Stimulated activated CD4-positive, alpha-beta T cell treated with anti-CD3 and anti-CD28 coated beads, Interleukin-2, amount 100 ng/mL, for 4 hours (primary cell): Measurements from ENCODE around the gene ACD.
A peak's percentile ranks its signal among the peaks of the same experiment; 100 is the strongest.
"Not testable (repeated sequence)": the region's sequence is repeated elsewhere in the genome, so short reads cannot be mapped to it uniquely, and the experiment has no call there.

Experiments
- DNase-seq: peaks from one replicate; pipeline ENCODE4 v3.0.0-alpha.2; 2020; ENCODE audit warnings: low read depth

ACD gene

GRCh38 chr16:67659675-67660563 is at the start of gene ACD:
TSS of gene ACD (minus strand) at chr16:67660260. CDS start at chr16:67660220, 40 bp downstream.
- peak; percentile 90 for DNase-seq

- DNase-seq, result no peak
Observed at GRCh38 chr16:67709050-67709449, 49.0 kb upstream of the ACD start.

GRCh38 chr16:67708368-67708771 is 48.3 kb upstream of the ACD start:
- no peak for DNase-seq

- DNase-seq, result no peak
Observed at GRCh38 chr16:67707790-67708189, 47.7 kb upstream of the ACD start.

- no peak for DNase-seq
Observed at GRCh38 chr16:67707210-67707609, 47.1 kb upstream of the ACD start.

GRCh38 chr16:67704110-67704509 is 44.0 kb upstream of the ACD start:
- DNase-seq, result no peak

GRCh38 chr16:67703626-67704025 is 43.6 kb upstream of the ACD start:
- no peak for DNase-seq

GRCh38 chr16:67702130-67702529 is 42.1 kb upstream of the ACD start:
- no peak for DNase-seq

- no peak for DNase-seq
Observed at GRCh38 chr16:67701420-67701819, 41.4 kb upstream of the ACD start.

GRCh38 chr16:67699265-67699664 is 39.2 kb upstream of the ACD start:
- no peak for DNase-seq

GRCh38 chr16:67697422-67698185 is 37.5 kb upstream of the ACD start:
- DNase-seq, result no peak

GRCh38 chr16:67694611-67695010 is 34.6 kb upstream of the ACD start:
- DNase-seq, result no peak

GRCh38 chr16:67693517-67694285 is 33.6 kb upstream of the ACD start:
- DNase-seq, result not testable (repeated sequence)

- DNase-seq, result no peak
Observed at GRCh38 chr16:67685388-67686112, 25.5 kb upstream of the ACD start.

- DNase-seq, result no peak
Observed at GRCh38 chr16:67683767-67684166, 23.7 kb upstream of the ACD start.

- no peak for DNase-seq
Observed at GRCh38 chr16:67679935-67680897, 20.2 kb upstream of the ACD start.

- DNase-seq, result no peak
Observed at GRCh38 chr16:67678354-67679023, 18.4 kb upstream of the ACD start.

- DNase-seq, result no peak
Observed at GRCh38 chr16:67677712-67678111, 17.7 kb upstream of the ACD start.

- DNase-seq, result no peak
Observed at GRCh38 chr16:67676939-67677338, 16.9 kb upstream of the ACD start.

- no peak for DNase-seq
Observed at GRCh38 chr16:67676516-67676915, 16.5 kb upstream of the ACD start.
